ENCODE measurements around the gene MEGF8.

DNA sequence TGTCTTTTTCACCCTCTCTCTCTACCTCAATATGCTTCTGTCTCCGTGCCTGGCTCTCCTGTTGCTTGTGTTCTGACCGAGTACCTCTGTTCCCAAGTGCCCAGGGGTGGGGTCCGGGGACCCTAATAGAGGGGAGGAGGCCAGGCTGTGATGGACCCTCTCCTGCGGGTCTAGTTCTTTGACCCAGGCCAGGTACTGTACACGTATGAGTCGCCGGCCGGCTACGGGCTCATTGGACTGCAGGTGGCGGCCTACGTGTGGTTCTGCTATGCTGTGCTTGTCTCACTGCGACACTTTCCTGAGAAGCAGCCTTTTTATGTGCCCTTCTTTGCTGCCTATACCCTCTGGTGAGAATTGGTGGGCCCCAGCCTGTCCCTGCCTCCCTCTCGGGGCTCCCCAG lies 7.9 kb upstream of the MEGF8 start:
- TF ChIP-seq, protein P1, sequence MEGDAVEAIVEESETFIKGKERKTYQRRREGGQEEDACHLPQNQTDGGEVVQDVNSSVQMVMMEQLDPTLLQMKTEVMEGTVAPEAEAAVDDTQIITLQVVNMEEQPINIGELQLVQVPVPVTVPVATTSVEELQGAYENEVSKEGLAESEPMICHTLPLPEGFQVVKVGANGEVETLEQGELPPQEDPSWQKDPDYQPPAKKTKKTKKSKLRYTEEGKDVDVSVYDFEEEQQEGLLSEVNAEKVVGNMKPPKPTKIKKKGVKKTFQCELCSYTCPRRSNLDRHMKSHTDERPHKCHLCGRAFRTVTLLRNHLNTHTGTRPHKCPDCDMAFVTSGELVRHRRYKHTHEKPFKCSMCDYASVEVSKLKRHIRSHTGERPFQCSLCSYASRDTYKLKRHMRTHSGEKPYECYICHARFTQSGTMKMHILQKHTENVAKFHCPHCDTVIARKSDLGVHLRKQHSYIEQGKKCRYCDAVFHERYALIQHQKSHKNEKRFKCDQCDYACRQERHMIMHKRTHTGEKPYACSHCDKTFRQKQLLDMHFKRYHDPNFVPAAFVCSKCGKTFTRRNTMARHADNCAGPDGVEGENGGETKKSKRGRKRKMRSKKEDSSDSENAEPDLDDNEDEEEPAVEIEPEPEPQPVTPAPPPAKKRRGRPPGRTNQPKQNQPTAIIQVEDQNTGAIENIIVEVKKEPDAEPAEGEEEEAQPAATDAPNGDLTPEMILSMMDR (IDR thresholded peaks at IDR 0.05): no peak
- TF ChIP-seq POLR2A (IDR thresholded peaks at IDR 0.05): no peak
